Vagina (tissue), 2 donors: Measurements from ENCODE around the gene TGFBR3. TPM values are rescaled to one million over a fixed set of nuclear protein-coding genes. Genes with fewer than 3 reads are reported as not detected.
A peak's percentile ranks its signal among the peaks of the same experiment; 100 is the strongest.

Source experiments
- DNase-seq, 2 donors: peaks; one replicate each; pipeline ENCODE4 v3.0.0-alpha.2; 2017; ENCODE audit errors: extremely low spot score in 2 of 2
- H3K27ac ChIP-seq: fragments of 200-600 bp; sonication (generic); one replicate; pipeline ENCODE4 v1.5.1; 2019
- H3K27me3 ChIP-seq: fragments of 200-600 bp; sonication (generic); one replicate; pipeline ENCODE4 v1.5.1; 2019
- H3K36me3 ChIP-seq, 2 donors: fragments of 200-600 bp; sonication (generic); one replicate each; pipeline ENCODE4 v1.5.1; 2017 to 2019
- H3K4me1 ChIP-seq: fragments of 200-600 bp; sonication (generic); one replicate; pipeline ENCODE4 v1.5.1; 2019
- H3K4me3 ChIP-seq, 2 donors: fragments of 200-600 bp; sonication (generic); 1 replicate in 1 of 2; 2 replicates in 1 of 2; pipeline ENCODE4 v1.5.1; 2016 to 2019
- H3K9me3 ChIP-seq: fragments of 200-600 bp; sonication (generic); one replicate; pipeline ENCODE4 v1.5.1; 2019
- CTCF ChIP-seq, 3 experiments: fragments of 450-650 bp in 2 of 3; fragments of 200-600 bp in 1 of 3; sonication (generic) in 1 of 3; IDR thresholded peaks; one replicate each; pipeline ENCODE4 v1.5.1; 2017 to 2019; ENCODE audit warnings: antibody characterized with exemption in 3 of 3, mild to moderate bottlenecking in 2 of 3, moderate library complexity in 2 of 3
- POLR2A ChIP-seq, 2 donors: fragments of 450-650 bp; IDR thresholded peaks; one replicate each; pipeline ENCODE4 v1.6.1; 2017; ENCODE audit warnings: antibody characterized with exemption in 2 of 2, mild to moderate bottlenecking in 2 of 2, moderate library complexity in 2 of 2
- POLR2AphosphoS5 ChIP-seq, 2 donors: sonication (generic); formaldehyde crosslinking; IDR thresholded peaks; one replicate each; pipeline ENCODE4 v1.9.0; 2017; ENCODE audit warnings: antibody characterized with exemption in 2 of 2, mild to moderate bottlenecking in 2 of 2, low read depth in 1 of 2; ENCODE audit not compliant: insufficient read depth in 1 of 2
- intact Hi-C: fragments of 100-400 bp; cut with DNase I; formaldehyde crosslinking; loops from one replicate; pipeline ENCODE4 v1.15.1; 2023
- total RNA-seq: library from RNA; depleted of rRNA; stranded (reverse); fragments of >200 nt; gene quantifications from one replicate; pipeline ENCODE4 v1.2.3, GENCODE V29; 2016

The TGFBR3 gene
- total RNA-seq, 1 donor from 2014 or later, result 221 TPM

GRCh38 chr1:91687452-91687851 lies 198.5 kb downstream of the TGFBR3 start:
- H3K27ac ChIP-seq, result peak overlapping the region; percentile 79
- H3K27me3 ChIP-seq, result no peaks in the 10 kb centered on the region
- no peak overlapping the region for H3K4me3 ChIP-seq
- intact Hi-C loops, result no loop called here
- TF ChIP-seq CTCF (IDR thresholded peaks at IDR 0.05) (no peak), POLR2A (IDR thresholded peaks at IDR 0.05) (no peak), POLR2AphosphoS5 (IDR thresholded peaks at IDR 0.05; ENCODE audit: insufficient read depth in 1 of 2, low read depth in 1 of 2) (no peak)
- peaks cover 0 to 12% of the 10 kb centered on the region in 2 donors for H3K36me3 ChIP-seq
- H3K4me1 ChIP-seq, result peaks cover 58% of the 10 kb centered on the region
- no peak for DNase-seq
- H3K9me3 ChIP-seq, result no peaks in the 10 kb centered on the region

GRCh38 chr1:91685994-91686393 lies 200.0 kb downstream of the TGFBR3 start:
- no peaks in the 10 kb centered on the region for H3K9me3 ChIP-seq
- TF ChIP-seq POLR2AphosphoS5 (IDR thresholded peaks at IDR 0.05; ENCODE audit: insufficient read depth in 1 of 2, low read depth in 1 of 2) (peak in 1 of 2 donors; percentile 69), CTCF (IDR thresholded peaks at IDR 0.05) (no peak), POLR2A (IDR thresholded peaks at IDR 0.05) (no peak)
- H3K36me3 ChIP-seq, result peaks cover 0 to 12% of the 10 kb centered on the region in 2 donors
- intact Hi-C loops, result no loop called here
- DNase-seq, result no peak
- no peaks in the 10 kb centered on the region for H3K27me3 ChIP-seq
- peak overlapping the region; percentile 79 for H3K27ac ChIP-seq
- H3K4me1 ChIP-seq, result peaks cover 58% of the 10 kb centered on the region
- no peak overlapping the region for H3K4me3 ChIP-seq

GRCh38 chr1:91684481-91685196 lies 201.3 kb downstream of the TGFBR3 start:
- Histone ChIP-seq H3K4me1 (peaks cover 58% of the 10 kb centered on the region), H3K36me3 (peaks cover 0 to 15% of the 10 kb centered on the region in 2 donors), H3K4me3 (no peak overlapping the region), H3K27me3 (no peaks in the 10 kb centered on the region), H3K9me3 (no peaks in the 10 kb centered on the region), H3K27ac (peak overlapping the region; percentile 79)
- TF ChIP-seq POLR2A (IDR thresholded peaks at IDR 0.05) (no peak), POLR2AphosphoS5 (IDR thresholded peaks at IDR 0.05; ENCODE audit: insufficient read depth in 1 of 2, low read depth in 1 of 2) (no peak), CTCF (IDR thresholded peaks at IDR 0.05) (no peak)
- intact Hi-C loops, result no loop called here
- no peak for DNase-seq

GRCh38 chr1:91683598-91683951 lies 202.4 kb downstream of the TGFBR3 start:
- Histone ChIP-seq H3K27me3 (no peaks in the 10 kb centered on the region), H3K4me1 (peaks cover 49% of the 10 kb centered on the region), H3K4me3 (no peak overlapping the region), H3K27ac (peak overlapping the region; percentile 79), H3K36me3 (peaks cover 0 to 15% of the 10 kb centered on the region in 2 donors), H3K9me3 (no peaks in the 10 kb centered on the region)
- no peak for DNase-seq
- TF ChIP-seq POLR2A (IDR thresholded peaks at IDR 0.05) (no peak), CTCF (IDR thresholded peaks at IDR 0.05) (no peak), POLR2AphosphoS5 (IDR thresholded peaks at IDR 0.05; ENCODE audit: insufficient read depth in 1 of 2, low read depth in 1 of 2) (peak in 1 of 2 donors; percentile 13)
- intact Hi-C loops, result no loop called here

GRCh38 chr1:91682882-91683597 lies 202.9 kb downstream of the TGFBR3 start:
- no peak for DNase-seq
- Histone ChIP-seq H3K4me3 (no peak overlapping the region), H3K27ac (peak overlapping the region; percentile 79), H3K36me3 (peaks cover 0 to 15% of the 10 kb centered on the region in 2 donors), H3K9me3 (no peaks in the 10 kb centered on the region), H3K4me1 (peaks cover 48% of the 10 kb centered on the region), H3K27me3 (no peaks in the 10 kb centered on the region)
- intact Hi-C loops, result no loop called here
- TF ChIP-seq CTCF (IDR thresholded peaks at IDR 0.05), result no peak
- TF ChIP-seq POLR2A (IDR thresholded peaks at IDR 0.05), result no peak
- TF ChIP-seq POLR2AphosphoS5 (IDR thresholded peaks at IDR 0.05; ENCODE audit: insufficient read depth in 1 of 2, low read depth in 1 of 2), result no peak
